GM21619 (cell line): ENCODE data around the gene ERVV-1.
"Not testable (repeated sequence)": the region's sequence is repeated elsewhere in the genome, so short reads cannot be mapped to it uniquely, and the experiment has no call there.

Experiments used
- ATAC-seq: cut with Tn5 transposase; IDR thresholded peaks from one replicate; pipeline ENCODE4 v1.9.1; 2021; ENCODE audit not compliant: unreplicated experiment

Gene ERVV-1, protein sequence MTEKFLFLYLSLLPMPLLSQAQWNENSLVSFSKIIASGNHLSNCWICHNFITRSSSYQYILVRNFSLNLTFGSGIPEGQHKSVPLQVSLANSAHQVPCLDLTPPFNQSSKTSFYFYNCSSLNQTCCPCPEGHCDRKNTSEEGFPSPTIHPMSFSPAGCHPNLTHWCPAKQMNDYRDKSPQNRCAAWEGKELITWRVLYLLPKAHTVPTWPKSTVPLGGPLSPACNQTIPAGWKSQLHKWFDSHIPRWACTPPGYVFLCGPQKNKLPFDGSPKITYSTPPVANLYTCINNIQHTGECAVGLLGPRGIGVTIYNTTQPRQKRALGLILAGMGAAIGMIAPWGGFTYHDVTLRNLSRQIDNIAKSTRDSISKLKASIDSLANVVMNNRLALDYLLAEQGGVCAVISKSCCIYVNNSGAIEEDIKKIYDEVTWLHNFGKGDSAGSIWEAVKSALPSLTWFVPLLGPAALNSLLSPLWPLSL

DNA sequence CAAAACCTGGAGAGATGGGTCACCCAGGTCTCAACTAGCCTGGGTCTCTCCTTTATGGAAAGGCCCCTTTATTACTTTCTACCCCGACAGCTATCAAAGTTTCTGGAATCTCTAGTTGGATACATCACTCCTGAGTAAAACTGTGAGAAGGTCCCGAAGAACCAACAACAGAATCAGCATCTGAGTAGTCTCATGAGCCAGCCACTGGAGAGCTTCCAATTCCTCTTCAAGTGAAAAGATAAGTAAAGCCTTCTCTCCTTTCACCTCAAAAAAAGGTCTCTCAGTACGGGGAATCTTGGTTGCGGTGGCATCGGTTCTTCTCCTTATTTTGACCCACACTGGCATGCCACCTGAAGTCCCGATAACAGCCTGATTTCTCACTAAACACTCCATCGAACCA, at the start of gene ERVV-1:
TSS of gene ERVV-1 (plus strand) at position 301 of the 400 bp plus-strand sequence. CDS start 170 bp downstream, outside the sequence.
- ATAC-seq: no peak

DNA sequence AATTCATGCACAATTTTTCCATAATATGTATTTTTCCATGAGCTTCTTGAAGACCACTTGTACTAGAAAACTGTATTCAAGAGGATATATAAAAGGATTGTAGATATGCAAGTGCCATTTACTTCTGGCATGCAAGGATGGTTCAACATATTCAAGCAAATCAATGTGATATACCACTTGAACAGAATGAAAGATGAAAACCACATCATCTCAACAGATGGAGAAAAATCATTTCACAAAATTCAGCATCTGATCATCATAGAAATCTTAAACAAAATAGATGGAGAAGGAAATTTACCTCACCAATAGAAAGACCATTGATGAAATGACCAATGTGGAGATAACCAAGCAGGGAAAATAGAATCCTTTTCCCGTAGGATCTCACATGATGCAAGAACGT, 45.9 kb upstream of the ERVV-1 start:
- ATAC-seq: no peak

GRCh38 chr19:52981329-52981728, 32.4 kb upstream of the ERVV-1 start:
- no peak for ATAC-seq

DNA sequence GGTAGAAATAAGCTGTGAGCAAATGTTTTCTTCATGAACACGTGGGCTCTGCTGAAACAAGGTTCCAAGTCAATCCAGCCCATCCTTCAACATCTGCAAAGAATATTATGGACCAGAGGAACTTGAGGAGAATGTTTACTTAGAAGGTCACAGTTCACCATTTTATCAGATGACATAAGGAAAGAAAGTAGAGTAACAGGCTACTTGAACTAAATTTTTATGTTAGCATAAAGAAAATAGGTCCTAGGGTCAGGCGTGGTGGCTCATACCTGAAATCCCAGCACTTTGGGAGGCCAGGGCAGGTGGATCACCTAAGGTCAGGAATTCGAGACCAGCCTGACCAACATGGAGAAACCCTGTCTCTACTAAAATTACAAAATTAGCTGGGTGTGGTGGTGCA, 30.6 kb upstream of the ERVV-1 start:
- ATAC-seq: not testable (repeated sequence)

- ATAC-seq: no peak
Measured at GRCh38 chr19:52987221-52987620, 26.5 kb upstream of the ERVV-1 start.

GRCh38 chr19:52988506-52988905, 25.2 kb upstream of the ERVV-1 start:
- no peak for ATAC-seq

DNA sequence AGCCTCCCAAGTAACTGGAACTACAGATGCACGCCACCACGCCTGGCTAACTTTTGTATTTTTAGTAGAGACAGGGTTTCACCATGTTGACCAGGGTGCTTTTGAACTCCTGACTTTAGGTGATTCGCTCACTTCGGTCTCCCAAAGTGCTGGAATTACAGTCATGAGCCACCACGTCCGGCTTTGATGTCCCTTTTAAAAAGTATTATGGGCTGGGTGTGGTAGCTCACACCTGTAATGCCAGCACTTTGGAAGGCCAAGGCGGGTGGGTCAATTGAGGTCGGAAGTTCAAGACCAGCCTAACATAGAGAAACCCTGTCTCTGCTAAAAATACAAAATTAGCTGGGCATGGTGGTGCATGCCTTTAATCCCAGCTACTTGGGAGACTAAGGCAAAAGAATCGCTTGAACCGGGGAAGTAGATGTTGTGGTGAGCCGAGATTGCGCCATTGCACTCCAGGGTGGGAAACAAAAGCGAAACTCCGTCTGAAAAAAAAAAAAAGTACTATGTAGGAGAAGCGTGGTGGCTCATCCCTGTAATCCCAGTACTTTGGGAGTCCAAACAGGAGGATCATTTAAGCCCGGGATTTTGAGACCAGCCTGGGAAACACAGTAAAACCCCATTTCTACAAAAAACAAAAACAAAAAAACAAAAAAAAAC, 22.8 kb upstream of the ERVV-1 start:
- ATAC-seq: no peak

GRCh38 chr19:52991484-52991883, 22.2 kb upstream of the ERVV-1 start:
- ATAC-seq: no peak

- no peak for ATAC-seq
Measured at GRCh38 chr19:52992109-52993004, 21.4 kb upstream of the ERVV-1 start.

GRCh38 chr19:52993342-52994178, 20.2 kb upstream of the ERVV-1 start:
- no peak for ATAC-seq

DNA sequence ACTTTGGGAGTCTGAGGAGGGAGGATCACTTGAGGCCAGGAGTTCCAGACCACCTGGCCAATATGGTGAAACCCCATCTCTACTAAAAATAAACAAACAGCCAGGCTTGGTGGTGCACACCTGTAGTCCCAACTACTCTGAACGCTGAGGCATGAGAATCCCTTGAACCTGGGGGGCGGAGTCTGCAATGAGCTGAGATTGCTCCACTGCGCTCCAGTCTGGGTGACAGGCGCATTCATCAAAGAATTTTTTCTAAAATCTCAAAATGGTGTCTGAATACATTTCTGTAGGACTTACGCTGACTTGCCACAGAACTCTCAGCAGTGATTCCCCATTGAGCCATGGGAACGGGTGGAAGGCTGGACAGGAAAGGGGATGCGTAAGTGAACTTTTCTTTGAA, 18.0 kb upstream of the ERVV-1 start:
- ATAC-seq: no peak

DNA sequence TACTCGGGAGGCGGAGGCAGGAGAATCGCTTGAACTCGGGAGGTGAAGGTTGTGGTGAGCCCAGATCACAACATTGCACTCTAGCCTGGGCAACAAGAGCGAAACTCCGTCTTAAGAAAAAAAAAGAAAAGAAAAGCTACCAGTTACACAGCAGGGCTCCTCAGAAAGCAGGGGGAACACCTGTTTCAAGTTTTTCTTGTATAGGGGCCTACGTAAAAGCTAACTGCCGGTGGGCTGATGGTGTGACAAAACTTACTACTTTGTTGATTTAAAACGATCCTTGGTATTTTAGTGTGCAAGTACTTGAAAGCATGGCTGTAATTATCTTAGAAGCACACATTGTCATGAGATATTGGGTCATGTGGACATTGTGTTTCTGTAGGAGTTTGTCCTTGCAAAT, 15.7 kb upstream of the ERVV-1 start:
- no peak for ATAC-seq

DNA sequence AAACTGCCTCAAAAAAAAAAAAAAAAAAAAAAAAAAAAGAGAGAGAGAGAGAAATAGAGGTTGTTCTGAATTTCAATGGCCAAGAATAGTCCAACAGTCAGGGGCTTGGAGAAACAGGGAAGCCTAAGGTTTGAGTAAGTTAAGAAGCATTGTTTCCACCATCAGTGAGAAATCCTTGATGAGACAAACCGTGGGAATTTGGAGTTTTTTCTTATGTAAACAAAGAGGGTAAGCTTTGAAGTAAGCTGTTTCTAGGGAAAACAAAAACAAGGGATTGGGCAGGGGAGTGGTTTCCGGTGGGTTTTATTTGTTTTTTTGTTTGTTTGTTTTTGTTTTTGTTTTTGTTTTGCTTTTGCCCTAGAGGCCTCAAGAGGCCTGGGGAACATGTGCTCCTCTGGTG, 11.2 kb upstream of the ERVV-1 start:
- no peak for ATAC-seq

- no peak for ATAC-seq
Measured at GRCh38 chr19:53004242-53004641, 9.5 kb upstream of the ERVV-1 start.

DNA sequence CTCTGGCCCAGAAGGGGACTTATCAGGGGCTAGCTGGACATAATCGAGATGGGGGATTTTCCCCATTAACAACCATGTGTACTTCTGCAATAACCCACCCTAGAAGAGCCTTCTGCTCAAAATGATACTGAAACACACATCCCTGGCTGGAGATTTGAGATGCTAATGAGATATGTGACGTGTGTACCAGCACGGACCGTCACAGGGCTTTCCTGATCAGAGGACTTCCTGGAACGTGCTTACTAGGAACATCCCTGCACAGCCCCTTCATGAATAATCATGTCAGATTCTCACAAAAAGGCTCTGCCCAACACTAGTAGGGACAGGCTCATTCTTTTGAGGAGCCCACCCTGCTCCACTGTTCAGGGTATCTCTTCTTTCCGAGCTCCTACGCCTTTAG, 6.5 kb upstream of the ERVV-1 start:
- no peak for ATAC-seq

DNA sequence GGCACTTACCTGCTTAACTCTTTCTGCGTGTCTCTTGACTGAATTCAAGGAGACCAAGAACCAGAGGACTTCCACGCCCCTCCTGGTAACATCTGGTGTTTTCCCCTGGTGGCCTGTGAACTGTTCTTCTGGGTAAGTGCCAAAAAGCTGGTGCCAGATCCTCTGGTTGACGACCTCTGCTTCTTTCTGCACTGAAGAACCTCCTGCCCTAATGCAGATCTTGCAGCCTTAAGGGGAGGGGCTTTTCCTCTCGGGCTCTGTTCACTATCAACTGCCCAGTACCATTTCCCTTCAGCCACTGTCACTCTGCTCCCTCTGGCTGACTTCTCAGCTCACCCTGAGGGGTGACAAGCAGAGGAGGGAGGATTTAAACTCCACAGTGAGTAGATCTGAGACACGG, 6.1 kb upstream of the ERVV-1 start:
- no peak for ATAC-seq

DNA sequence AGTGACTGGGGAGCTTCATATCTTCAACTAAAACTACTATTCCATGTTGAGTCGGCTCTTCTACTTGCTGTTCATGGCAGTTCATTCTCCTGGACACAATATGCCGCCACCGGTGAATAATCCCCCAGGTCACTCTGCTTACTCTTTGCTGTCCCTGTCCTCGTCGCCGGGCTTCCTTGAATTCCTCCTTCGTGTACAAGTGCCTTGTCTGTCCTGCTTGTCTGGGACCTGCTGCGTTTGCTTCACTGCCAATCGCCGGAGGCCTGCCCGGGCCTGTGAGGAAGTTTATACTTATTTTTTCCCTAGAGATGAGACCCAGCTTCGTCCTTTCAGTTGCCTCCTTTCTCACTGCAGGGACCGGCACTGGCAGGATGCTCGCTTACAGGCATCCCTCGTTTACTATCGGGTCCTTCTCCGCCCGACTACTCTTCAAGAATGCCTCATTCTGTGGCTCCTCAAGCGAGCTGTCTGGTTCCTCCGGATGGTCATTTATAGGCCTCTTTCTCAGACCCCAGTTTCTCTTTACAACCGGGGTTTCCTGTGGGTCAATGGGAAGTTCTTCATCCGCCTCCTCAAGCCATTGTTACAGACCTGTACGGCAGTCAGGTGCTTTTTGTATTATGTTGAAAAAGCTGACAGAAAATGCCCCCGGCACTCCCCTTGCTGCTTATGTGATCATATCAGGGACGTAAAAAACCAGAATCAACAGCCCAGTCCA, 5.5 kb upstream of the ERVV-1 start:
- no peak for ATAC-seq

DNA sequence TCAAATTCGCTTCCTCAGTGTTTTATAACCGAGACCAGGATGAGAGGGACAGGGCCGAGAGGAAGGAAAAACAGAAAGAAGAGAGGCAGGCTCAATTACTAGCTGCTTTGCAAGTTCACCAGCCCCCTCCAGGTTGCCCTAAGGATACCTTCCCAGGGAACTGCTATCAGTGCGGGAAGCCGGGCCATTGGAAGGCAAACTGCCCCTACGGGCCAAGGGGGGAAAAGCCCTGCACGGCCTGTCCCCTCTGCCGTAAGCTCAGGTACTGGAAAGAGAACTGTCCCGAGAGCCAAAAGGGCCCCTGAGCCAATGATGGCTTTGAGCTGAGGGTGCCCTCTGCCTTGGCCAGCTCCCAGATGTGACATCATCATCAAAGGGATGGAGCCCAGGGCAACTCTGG, 3.2 kb upstream of the ERVV-1 start:
- no peak for ATAC-seq

DNA sequence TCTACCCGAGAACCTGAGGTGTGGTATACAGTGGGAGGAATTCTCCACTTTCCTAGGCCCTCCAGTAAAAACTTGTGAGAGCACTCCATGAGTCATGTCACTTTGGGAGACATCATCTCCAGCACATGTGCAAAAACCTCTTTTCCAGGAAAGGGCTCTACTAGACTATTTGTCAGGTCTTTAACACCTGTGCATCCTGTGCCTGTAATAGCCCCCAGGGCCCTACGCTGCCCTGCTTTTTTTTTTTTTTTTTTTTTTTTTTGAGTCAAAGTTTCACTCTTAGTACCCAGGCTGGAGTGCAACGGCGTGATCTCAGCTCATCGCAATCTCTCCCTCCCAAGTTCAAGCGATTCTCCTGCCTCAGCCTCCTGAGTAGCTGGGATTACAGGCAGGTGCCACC, 1.7 kb upstream of the ERVV-1 start:
- ATAC-seq: no peak

DNA sequence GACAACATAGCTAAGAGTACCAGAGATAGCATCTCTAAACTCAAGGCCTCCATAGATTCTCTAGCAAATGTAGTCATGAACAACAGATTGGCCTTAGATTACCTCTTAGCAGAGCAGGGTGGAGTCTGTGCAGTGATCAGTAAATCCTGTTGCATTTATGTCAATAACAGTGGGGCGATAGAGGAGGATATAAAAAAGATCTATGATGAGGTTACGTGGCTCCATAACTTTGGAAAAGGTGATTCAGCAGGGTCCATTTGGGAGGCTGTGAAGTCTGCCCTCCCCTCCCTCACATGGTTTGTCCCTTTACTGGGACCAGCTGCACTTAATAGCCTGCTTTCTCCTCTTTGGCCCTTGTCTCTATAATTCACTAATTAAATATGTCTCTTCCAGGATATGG, 1.4 kb downstream of the ERVV-1 start:
- no peak for ATAC-seq
